GM12864 (cell line): Measurements from ENCODE around the gene NUP85.

ENCODE experiments used
- DNase-seq: peaks from one replicate; pipeline ENCODE4 v3.0.0-alpha.2; 2011; ENCODE audit warnings: low read depth
- H3K4me3 ChIP-seq: 2 replicates; pipeline ENCODE4 v1.5.1; 2011; ENCODE audit warnings: mild to moderate bottlenecking, low read depth, low read length, control low read depth
- TF ChIP-seq, protein P1 (sequence below): IDR thresholded peaks from 2 replicates; pipeline ENCODE4 v1.5.1; 2011; ENCODE audit warnings: low read depth, mild to moderate bottlenecking, moderate library complexity, low read length, control low read depth, inconsistent platforms; ENCODE audit errors: missing control alignments

Gene NUP85

DNA sequence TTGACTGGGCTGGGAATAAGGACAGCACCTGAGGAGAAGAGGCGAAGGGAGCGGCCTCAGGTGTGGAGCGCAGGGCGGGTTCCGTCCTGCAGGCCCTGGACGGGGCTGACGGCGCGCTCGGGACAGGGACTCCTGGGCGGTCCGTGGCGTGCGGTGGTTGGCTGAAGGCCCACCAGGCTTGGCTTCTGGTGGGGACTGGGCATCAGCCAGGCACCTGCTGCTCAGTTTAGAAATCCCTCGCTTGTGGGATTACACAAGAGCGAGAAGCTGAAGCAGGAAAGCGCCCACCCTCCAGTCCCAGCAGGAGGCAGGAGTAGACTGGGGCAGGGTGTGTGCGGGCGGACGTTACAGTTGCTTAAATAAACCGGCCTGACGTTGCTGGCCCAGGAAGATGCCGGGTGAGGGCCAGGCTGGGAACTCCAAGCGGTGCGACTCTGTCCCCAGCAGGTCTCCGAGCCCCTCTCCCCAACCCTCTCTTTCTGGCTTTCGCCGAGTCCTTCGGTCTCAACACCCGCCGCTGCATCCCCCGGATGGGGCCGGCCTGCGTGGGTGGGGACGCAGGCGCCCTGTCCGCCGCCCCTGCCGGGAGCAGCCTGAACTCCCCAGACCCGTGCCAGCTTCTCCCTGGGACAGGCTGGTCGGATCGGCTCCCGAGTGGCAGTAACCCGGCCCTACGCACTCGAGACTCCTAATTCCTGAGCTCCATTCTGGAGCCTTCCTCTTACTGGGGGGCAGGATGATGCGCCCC is 64.9 kb downstream of the NUP85 start:
- no peak for DNase-seq
- TF ChIP-seq, protein P1, sequence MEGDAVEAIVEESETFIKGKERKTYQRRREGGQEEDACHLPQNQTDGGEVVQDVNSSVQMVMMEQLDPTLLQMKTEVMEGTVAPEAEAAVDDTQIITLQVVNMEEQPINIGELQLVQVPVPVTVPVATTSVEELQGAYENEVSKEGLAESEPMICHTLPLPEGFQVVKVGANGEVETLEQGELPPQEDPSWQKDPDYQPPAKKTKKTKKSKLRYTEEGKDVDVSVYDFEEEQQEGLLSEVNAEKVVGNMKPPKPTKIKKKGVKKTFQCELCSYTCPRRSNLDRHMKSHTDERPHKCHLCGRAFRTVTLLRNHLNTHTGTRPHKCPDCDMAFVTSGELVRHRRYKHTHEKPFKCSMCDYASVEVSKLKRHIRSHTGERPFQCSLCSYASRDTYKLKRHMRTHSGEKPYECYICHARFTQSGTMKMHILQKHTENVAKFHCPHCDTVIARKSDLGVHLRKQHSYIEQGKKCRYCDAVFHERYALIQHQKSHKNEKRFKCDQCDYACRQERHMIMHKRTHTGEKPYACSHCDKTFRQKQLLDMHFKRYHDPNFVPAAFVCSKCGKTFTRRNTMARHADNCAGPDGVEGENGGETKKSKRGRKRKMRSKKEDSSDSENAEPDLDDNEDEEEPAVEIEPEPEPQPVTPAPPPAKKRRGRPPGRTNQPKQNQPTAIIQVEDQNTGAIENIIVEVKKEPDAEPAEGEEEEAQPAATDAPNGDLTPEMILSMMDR = peak; percentile 40
- peak overlapping the region; percentile 84 for H3K4me3 ChIP-seq

DNA sequence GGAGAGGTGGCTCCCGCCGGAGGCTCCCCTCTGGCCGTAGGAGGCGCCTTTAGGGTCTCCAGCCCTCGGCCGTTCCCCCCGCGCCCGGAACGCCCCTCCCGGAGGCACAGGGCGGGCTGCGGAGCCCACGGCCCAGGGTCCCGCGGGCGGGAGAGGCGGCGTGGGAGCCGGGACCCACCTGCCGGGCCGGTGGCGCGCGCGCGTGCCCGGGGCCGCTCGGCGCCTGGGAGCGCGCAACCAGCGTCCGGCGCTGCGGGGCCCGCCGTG is 65.4 kb downstream of the NUP85 start, which contains the start of gene MIF4GD:
Gene MIF4GD, minus strand, starts transcription at position 266 of the 267 bp plus-strand sequence. CDS start 1,036 bp downstream, outside the sequence.
- no peak for DNase-seq
- TF ChIP-seq, protein P1 = no peak
- peak within 1 kb of the TSS; percentile 84 for H3K4me3 ChIP-seq

DNA sequence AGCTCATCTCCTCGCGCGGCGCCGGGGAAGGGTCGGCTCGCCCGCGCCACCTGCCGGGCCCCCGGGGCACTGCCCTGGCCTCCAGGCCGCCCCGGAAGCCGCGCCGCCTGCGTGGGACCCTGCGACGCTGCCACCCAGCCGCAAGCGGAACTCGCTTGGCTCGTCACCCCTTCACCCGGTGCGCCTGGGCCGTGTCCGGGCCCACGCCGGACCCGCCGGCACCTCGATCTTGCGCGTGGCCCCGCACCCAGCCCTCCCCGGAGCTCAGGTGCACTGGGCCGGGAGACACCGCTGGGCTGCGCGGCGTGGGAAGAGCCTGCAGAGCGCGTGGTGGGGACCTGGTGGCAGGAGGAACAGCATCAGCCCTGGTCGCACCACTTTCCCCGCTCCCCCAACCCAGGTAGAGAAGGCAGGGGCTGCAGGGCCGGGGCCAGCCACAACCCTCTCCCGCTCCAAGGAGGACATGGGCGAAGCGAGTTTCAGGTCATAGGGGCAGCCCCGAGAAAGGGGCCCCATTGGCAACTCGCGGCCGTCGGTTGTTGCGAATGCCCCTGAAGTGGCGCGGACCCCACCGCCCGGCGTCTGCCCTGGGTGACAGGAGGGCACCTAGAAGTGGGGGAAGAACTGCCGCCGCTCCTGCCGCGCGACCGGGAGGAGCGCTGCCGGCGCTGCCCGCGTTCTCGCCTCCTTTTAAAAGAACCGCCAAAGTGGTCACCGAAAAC is 65.9 kb downstream of the NUP85 start:
- TF ChIP-seq, protein P1 = peak; percentile 70
- H3K4me3 ChIP-seq = peak overlapping the region; percentile 65
- DNase-seq = no peak

DNA sequence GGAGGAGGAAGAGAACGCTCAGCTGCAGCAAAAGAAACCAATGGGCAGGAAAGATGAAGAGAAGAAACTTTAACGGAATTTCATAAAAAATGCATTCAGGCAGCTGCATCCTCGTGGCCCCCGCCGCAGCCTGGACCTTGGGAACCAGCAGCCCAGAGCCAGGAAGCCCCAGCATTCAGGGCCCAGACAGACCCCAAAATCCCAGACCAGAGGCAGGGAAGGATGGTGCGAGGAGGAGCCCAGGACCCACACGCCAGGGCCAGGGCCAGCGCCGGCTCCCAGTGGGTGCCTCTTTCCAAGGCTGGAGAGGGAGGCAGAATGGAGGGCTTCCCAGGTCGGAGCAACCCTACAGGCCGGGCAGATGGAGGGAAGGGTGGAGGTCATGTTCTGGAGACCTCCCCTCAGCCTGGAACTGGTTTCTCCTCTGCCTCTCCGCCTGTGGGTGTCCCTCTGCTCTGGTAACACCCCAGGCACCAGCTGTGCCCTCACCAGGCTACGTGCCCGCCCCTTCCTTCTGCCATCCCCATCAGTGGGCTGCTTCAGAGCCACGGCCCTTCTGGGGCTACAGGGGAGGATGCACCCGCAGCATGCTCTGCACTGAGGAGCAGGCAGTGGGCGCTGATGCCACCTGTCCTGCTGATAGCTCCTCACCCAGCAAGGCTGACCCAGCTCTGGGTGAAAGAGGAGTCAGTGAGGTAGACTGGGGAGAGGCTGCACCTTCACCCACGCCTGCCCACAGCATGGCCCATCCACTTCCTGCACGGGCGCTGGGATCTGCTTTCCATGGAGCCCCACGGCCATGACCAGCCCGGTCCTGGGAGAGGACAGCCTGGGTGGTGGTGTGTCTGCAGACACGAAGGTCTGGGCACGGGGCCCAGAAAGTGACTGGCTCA is 66.7 kb downstream of the NUP85 start:
- TF ChIP-seq, protein P1 = no peak
- no peak for DNase-seq
- peak overlapping the region; percentile 65 for H3K4me3 ChIP-seq

DNA sequence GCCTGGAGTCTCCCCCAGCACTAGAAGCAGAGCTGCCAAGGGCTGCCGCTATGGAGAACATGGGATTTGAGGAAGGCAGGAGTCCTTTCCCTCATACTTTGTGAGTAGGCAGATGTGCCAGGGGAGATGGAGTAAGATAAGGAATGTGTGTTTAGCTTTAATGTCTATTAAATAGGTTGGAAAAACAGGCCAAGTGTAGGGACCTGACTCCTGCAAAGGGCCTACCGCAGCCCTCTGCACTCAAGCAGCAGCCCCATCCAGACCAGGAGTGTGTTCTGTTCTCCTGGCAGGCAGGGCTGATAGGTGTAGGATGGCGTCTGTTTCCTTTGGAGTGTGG is 67.3 kb downstream of the NUP85 start:
- H3K4me3 ChIP-seq = peak overlapping the region; percentile 65
- DNase-seq = no peak
- TF ChIP-seq, protein P1 = no peak

DNA sequence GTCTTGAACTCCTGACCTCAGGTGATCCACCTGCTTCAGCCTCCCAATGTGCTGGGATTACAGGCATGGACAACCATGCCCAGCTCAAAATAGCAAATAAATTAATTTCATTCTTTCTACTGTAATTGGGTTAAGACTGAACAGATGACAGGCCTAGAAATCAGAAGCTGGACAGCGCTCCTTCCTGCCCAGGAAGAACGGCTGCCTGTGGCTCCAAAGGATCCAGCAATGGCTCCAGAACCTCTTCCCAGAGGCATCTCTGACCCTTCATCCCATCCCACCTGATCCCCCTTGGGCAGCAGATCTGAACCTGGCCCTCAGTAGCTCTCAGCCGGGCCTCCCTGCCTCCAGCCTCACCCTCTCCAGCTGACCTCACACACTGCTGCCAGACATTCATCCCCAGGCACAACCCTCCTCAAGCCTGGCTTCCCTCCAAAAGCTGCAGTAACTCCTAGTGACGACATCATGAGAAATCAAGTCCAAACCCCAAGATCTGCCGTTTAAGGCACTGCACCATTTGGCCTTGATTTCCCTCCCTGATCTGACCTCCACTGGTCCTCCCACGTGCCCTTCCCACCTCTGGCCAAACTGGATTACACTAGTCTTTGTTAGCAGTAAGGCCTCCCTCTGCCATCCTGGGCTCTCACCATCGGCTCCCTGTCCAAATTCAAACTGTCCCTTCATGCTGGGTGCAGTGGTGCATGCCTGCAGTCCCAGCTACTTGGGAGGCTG is 68.7 kb downstream of the NUP85 start:
- H3K4me3 ChIP-seq = no peak overlapping the region
- TF ChIP-seq, protein P1 = no peak
- no peak for DNase-seq
